NK-92 (cell line): ENCODE measurements around the gene STPG4.

Experiments used
- DNase-seq: peaks from one replicate; lab custom pipeline; 2025; ENCODE audit not compliant: unreplicated experiment; lab: John Stamatoyannopoulos, UW

STPG4 gene

DNA sequence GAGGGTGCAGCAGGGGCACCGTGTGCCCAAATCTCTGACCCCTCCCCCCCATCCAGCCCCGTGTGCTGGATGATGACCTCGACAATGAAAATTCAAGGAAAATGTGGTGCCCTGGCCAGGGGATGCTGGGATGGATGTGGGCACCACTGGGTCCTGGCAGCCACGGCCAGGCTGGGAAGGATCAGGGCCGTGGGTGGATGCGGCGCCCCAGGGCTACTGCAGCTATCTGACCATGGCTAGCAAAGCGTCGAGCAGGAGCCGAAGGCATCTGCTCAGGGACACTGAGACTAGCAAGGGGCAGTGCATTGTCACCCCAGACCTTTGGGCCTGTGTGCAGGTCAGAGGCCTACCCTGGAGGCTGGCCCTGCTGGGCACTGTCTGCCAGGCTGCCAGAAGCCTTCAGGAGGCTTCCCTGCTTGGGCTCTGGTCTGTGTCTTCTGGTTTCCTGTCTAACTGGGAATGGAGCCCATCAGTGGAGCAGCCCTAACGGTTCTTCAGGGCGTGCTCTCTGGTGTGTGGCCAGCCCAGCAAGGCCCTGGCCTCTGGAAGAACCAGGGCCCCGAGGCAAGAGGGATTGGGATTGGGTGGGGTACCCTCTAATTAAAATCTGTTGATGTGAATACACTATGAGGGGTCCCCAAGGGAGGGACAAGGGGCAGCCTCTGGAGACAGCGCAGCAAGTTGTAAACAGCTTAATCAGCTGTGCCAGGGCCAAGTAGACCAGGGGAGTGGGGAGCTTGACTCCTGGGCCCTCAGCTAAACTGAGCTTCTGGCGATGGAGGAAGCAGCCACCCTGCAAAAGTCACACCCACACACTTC, 98.0 kb downstream of the STPG4 start:
- DNase-seq: no peak

DNA sequence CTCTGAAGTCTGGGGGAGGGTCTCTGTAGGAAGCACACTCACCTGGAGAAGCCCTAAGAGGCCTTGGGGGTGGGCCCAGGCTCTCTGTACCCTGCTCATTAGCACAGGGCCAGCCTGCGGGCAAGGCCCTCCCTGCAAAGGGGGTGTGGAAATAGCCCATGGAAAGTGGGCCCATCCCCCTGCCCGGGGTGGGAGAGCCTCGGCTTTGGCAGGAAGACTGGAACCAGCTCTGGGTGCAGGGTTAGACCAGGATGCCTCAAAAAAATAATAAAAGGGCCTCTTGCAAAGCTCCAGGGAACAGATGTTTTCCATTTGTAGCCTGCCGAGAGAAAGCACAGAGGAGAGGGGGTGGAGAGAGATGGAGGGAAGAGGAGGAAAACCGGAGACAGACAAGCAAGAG, 98.7 kb downstream of the STPG4 start:
- no peak for DNase-seq

DNA sequence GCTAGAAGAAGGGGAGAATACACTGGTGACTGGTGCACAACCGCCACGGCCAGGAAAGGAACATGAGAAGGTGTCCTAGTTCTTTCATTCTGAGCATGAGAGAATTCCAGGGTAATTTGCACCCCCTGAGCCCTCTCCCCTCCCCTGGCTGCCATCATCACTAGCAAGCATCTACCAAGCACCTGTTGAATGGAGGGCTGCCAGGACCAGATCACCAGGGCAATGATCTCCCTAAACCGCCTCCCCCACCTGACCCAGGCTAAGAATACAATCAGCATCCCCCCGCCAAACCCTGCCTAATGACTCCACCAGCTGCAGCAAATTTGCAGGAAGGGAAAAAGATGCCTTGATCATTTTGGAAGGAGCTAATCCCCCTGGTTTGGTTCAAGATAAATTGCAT, 100.2 kb downstream of the STPG4 start:
- DNase-seq: no peak

DNA sequence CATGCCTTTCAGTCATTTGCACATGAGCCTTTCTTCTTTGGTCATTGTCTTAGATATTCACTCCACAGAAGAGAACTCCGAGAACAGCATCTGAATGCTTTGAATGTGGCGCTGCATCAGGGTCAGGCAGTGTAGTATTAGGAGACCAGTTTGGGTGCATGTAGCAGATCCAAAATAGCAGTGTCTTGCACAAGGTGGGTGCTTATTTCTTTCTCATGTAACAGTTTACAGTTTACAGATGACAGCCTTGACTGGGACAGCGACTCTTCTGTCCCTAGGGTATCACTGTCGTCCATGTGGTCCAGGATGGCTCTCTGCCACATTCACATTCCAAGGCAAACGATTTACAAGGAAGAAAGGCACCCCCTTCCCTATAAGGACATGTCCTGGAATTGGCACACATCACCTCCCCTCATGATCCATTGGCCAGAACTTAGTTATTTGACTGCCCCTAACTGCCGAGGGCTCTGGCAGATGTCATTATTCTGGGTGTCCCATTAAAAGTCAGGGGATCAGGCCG, 101.0 kb downstream of the STPG4 start:
- no peak for DNase-seq

DNA sequence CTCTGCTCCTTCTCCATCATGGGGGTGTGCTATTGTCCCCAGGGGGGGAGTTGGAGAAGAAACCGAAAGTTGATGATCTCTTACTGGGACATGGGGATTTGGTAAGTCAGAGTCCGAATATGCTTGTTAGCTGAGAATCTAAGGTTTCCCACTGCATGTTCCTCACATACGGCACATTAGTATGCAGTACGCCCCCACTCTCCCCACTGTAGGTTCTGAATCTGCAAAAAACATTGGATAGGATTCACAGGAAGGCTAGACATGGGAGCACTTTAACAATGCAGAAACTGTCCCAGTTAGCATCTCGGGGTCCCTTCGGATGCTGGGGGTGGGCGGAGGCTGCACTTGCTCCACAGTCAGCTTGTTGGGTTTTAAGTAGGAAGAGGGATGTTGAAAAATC, 102.3 kb downstream of the STPG4 start:
- DNase-seq: no peak

DNA sequence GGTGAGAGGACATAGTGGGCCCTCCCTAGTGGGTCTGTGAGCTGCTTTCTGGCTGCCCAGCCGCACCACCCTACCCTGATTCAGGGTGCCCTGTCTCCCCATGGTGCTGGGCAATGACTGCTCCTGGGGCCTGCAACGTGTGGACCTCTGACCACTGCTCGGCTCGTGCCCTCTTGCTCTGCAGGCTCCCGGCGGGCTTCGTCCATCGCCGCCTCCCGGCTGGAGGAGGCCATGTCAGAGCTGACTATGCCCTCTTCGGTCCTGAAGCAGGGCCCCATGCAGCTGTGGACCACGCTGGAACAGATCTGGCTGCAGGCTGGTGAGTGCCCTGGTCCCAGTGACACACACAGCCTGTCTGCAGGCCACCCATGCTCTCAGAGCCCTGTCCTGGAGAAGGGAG, 103.5 kb downstream of the STPG4 start:
- DNase-seq: no peak

DNA sequence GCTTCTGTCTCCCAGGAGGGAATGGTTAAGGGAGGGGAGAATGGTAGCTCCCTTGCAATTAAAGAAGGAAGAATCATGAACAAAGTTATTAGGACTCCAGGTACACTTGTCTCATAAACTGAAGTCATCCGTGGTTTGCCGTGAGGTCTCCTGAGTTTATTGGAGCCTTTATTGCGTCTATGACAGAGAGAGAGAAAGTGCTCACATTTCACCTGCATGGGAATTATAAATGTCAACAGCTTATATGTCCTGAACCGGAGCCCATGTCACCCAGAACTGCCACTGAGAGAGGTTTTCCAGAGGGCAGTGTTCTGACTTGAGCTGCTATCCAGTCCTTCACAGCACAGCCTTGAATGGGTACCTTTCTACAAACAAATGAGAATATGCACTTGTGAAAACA, 104.3 kb downstream of the STPG4 start:
- DNase-seq: no peak

DNA sequence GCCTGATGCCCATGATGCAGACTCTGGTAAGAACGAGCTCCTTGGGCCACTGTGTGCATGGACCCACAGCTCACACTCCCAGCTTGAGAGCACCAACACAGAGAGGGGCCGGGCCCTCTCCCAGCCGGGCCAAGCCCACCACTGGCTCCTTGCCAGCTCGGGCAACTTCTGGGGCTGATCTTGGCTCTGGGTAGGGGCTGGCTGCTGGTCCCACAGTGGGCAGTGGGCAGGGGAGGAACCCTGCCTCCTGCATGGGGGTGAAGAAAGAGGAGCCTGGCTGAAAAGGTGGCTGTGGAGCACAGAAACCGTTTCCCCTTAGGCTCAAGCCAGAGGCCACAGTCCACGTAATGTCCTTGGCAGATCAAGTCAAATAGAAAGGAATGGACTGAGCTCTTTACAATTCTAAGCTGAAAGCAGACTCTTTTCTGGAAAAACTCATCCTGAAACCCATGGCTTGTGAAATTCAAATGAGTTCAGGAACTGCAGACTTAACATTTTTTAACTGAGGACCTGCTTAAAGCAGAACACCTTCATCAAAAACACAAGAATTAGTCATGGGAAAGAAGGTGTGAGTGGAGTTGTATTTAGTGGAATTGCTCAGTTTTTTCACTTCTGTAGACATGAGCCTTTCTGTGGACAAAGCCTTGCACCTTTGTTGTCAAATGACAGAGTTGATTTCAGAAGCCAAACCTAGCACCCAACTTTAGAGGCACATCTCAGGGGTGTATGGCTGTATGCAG, 104.9 kb downstream of the STPG4 start:
- no peak for DNase-seq

DNA sequence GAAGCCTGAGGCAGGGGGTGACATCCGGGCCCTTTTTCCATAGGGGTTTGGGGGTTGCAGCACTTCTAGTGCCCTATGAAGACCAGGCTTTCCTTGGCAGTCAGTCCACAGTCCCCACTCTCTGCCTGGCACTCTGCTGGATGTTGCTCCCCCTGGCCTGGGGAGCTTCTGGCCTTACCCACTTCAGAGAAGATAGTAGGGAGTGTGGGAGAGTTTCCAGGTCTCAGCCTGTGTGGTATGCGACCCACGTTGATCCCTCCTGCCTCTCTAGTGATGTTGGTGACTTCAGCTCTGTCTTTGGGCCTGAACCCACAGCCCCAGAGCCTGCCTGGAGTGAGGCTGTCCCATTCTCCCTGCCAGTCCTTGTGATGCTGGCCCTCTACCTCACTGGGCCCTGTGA, 105.6 kb downstream of the STPG4 start:
- DNase-seq: no peak

DNA sequence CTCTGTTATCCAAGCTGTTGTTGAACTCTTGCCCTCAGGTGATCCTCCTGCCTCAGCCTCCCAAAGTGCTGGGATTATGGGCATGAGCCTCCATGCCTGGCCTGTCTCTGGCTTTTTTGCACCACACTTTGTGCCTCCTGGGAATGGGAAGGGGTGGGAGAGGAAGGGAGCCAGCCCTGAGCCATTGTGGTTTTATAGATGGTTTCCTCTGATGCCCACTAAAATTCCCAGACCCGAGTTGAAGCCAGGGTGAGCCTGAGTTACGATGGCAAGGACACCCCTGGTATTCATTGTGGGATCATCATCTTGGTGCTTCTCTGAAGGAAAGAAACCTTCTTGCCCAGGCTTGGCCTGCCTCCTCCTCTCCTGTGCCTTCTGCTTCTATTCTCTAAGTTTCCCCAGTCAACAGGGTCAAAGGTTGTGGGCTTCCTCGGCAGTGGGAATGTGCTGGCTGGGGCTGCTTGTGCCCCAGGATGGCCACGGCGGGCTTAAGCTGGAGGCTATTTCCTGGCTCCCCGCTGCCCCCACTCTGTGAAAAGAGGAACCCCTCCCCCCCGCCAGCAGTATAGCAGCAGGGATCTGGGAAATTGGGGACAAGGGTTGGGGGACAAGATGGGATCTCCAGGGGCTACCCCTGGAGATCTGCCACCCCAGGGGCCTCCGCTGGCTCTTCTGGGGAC, 106.2 kb downstream of the STPG4 start:
- no peak for DNase-seq

DNA sequence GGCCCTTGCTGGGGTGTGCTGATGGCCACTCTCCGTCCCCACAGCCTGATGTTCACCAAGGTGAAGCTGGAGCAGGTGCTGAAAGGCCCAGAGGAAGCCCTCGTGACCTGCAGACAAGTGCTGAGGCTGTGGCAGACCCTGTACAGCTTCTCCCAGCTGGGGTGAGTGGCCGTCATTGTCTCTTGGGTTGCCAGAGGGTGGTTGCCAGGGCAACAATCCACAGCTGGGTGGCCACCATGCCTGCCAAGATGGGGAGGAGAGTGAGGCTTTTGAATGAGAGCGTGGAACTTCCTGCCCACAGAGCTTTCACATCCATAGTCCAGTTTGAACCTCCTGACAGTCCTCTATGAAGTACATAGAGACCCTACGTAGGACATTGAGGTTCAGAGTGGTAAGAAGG, 108.8 kb downstream of the STPG4 start:
- DNase-seq: no peak

DNA sequence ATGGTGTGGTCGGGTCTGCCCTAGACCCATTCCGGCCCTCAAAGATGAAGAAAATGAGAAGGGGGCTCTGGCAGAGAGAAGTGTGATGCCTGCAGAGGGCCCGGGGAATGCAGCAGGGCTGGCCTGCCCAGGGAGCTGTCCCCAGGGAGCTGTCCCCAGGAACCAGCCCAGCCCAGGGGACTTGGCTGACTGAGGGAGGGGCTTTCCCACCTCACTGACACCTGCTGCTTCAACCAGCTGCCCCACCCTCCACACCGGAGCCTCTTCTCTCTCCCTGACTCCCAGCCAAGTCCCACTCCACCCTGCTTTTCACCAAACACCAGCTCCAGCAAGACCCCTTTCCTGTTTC, 111.2 kb downstream of the STPG4 start:
- DNase-seq: no peak

DNA sequence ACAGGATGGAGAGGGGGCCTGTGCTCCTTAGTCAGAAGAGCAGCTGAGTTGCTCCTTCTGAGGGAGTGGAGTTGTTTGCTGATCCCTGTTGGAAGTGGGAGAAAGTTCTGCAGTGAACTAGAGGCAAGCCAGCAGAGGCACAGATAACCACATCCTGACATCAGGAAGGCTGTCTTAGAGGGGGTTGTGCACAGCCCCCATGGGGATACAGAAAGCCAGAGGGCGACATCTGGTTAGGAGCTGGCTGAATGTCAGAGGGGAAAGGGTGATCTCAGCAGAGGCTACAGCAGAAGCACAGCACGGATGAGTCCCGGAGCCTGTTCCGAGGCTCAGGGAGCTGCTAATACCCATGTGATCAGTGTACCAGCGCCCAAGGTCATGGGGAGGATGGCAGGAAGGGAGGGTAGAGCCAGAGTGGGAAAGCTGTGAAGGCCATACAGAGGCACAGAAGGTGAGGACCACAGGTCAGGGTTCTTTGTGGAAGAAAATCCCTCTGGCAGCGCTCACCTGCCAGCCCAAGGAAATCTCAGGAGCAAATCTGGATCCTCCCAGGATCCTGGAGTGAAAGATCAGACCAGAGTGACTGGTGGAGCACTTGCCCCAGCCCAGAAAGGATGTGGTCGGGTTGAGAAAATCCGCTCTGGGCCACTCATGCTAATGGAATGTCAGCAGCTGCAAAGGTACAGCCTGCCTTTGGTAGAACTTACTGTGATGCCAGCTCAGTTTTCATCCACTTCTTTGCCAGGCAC, 111.8 kb downstream of the STPG4 start:
- DNase-seq: no peak

DNA sequence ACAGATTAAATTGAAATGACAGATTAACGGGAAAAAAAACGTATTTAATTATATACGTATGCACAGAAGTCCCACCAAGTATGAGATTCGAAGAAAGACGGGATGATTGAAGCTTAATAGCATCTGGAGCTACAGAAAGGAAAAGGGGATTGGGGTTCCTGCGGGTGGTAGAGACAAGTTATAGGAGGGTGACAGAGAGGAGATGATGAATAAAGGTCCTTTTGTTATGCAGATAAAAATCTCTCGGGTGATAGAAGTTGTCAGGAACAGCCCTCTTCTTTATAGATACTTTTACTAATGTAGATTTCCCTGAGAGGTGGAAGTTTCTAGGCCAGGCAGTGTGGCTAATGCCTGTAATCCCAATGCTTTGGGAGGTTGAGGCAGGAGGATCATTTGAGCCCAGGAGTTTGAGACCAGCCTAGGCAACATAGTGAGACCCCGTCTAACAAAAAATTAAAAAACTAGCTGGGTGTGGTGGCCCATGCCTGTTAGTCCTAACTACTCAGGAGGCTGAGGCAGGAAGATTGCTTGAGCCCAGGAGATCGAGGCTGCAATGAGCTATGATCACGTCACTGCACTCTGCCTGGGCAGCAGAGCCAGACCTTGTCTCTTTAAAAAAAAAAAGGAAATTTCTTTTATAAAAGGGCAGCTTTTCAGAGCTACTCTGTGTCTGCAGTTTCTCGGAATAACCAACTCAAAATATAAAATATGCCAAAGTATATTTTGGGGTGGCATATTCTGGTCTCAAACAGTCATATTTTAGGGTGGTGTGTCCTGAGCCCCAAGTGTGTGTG, 113.0 kb downstream of the STPG4 start:
- DNase-seq: no peak

DNA sequence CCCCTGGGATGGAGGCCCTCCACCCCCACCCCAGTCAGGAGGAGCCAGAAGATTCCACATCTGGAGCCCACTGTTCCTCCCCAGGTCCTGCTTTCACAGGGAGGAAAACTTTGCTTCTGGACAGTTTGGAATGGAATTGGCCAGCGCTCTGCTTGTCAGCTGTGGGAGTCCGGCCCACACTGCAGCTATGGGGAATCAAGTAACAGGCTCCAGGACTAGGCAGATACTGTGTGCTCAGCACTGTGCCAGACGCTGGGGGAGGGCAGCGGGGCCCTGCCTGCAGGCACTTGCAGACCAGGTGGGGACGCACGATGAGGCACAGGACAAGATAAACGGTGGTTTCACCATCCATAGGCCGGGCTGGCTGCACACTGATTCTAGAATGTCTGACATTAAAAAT, 114.0 kb downstream of the STPG4 start:
- DNase-seq: no peak

DNA sequence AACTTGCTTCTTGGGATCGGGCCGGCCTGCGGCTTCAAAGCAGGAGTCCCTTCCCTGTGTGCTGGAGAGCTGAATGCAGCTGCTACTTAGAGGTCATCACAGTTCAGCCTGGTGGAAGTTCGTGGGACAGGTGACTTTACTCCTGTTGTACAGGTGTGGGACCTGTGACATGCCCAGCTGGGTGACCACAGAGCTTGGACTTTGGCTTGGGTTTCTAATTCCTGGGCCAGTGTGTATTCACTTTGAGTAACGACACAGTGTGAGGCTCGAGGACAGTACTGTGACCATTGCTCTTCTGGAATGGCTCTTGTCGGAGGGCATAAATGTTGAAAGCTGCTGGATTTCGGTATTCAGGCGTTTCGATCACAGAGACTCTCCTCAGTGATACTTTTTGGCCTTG, 114.5 kb downstream of the STPG4 start:
- no peak for DNase-seq

DNA sequence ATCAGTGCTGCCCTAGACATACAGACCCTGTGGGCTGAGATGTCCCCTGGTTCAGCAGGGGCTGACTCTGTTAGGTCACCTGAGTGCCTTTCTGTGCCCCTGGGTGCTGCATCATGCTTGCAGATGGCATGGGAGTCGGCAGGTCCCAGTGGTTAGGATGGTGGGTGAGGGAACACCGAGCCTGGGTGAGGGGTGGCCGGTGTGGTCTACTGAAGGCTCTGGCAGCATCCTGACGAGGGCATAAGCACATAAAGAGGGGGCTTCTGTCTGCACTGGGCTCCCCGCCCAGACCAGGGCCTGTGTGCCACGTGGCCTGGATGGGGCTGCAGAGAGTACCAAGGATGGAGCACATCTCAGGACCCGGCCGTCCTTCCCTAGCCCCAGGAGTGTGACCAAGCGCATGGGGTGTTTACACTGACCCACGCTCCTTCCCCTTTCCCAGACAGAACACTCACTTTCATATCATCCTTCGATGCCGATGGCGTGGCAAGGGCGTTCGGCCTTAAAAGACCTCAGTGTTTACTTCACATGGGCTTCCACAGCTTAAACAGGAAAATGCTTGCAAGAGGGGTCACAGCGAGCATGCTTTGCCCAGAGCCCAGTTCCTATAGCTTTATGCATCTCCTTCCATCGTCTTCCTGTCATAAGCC, 115.1 kb downstream of the STPG4 start:
- DNase-seq: no peak

DNA sequence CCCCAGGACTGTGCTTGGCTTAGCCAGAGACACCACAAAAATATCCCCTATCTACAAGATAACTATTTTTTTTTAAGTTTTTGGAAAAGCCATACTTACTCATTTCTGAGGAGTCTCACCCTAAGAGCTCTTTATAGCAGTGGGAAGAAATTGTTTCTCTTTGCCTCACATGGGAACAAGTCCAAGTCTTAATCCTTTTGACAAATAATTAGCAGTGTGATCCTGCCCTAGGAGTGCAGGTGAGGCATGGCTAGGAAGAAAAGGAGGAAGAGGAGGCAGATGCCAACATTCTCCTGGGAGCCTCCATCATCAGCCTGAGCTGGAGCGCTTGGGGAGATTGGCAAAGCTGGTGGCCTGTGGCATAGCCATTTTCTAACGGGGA, 115.6 kb downstream of the STPG4 start:
- DNase-seq: no peak

DNA sequence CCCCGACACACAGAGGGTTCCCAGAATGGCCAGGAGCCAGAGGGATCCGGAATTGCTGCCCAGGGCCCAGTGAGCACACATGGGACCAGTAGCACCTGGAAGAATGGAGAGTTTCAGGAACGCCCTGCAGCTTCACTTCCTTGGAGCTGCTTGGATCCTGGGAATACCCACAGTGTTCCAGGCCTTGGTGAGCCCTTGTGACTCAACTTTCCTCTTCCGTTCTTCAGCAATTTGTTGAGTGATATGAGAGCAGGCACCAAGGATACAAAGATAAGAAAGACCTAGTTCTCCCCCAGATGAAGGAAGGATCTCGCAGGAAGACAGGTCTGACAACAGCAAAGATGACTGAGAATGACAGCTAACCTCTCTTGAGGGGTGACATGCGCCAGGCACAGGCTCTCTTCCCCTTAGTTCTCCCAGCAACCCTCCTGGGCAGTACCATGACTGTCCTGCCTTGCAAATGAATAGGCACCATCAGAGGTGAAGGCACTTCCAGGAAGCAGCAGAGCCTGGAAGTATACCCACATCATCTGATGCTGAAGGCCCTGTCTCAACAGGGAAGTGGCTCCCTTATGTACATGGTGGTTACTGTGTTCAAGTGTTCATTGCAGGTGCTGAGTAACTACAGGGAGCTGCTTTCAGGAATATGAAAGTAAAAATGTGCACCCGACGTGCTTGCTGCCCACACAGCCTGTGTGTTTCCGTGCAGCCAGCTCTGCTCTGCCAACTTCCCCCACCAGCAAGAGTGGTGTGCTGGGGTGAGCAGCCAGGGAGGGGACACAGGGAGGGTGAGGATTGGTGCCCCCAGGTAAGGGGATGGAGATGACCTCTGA, 116.2 kb downstream of the STPG4 start:
- DNase-seq: no peak
